HG03060 (cell line): ENCODE results near the gene IGHMBP2.
"Not testable (repeated sequence)": the region's sequence is repeated elsewhere in the genome, so short reads cannot be mapped to it uniquely, and the experiment has no call there.

Experiments
- ATAC-seq: cut with Tn5 transposase; IDR thresholded peaks from one replicate; pipeline ENCODE4 v1.9.1; 2021; ENCODE audit warnings: low read depth, moderate number of reproducible peaks; ENCODE audit not compliant: unreplicated experiment

The IGHMBP2 gene

DNA sequence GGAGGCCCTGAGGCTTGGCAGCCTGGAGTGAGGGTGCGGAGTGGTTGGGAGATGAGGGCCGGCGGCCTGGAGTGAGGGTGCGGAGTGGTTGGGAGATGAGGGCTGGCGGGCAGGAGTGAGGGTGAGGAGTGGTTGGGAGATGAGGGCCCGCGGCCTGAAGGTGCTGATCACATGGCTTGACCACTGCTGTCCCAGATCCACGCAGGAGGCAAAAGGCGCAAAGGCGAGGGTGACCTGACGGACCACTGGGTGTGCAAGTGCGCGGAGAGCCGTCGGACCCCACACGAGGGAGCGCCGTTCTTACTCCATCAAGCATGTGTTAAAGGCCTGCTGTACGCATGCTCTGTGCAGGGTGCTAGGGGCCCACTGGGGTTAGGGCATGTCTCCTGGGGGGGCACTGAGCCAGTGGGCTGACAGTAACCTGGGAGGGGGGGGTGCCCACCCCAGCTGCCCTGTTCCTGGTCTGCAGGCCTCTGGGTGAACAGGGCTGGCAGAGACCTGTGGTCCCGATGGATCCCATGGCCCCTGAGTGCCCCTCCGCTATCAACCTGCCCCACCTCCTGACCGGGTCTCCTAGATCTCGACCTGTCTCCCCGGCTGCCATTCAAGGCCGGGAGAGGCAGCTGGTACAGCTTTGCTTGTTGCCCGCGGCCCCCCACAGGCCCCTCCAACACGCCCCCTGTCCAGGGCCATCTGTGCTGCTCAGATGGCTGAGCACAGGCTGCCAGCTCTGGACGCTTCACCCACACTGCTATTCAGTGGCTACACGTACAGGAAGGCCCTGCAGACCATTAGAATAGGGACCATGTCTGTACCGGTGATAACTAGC, 56.0 kb downstream of the IGHMBP2 start:
- ATAC-seq, result no peak

DNA sequence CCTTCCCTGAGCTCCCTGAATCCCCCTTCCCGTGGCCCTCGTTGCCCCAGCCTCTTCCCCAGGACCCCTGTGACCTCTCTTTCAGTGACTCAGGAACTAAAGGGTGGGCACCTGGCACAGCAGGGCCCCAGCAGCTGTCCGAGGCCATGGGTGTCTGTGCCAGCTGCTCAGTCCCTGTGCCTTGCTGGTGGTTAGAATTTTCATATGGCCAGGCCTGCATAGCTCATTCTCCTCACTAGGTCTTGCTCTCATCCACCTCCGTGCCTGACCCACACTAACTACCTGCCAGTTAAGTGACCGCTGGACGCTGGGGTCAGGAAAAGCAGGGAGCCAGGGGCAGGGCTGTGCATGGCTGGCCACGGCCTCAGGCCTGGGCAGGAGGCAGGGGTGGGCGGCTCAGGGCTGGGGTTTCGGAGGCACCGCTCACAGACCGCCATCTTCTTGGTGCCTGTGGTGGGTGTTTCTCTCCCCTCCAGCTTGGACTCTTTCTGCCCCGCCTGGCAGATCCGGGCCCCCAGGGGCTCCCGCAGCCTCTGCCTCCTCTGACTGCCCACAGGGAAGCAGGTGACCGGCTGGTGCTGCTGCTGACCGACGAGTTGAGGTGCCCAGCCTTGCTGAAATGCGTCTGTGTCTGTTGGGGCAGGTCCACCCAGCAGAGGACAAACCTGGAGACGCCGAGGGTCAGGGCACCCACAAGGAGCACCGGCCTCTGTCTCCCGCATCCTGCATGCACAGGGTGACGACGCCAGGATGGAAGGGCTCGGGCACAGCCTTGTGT, 56.8 kb downstream of the IGHMBP2 start:
- no peak for ATAC-seq

DNA sequence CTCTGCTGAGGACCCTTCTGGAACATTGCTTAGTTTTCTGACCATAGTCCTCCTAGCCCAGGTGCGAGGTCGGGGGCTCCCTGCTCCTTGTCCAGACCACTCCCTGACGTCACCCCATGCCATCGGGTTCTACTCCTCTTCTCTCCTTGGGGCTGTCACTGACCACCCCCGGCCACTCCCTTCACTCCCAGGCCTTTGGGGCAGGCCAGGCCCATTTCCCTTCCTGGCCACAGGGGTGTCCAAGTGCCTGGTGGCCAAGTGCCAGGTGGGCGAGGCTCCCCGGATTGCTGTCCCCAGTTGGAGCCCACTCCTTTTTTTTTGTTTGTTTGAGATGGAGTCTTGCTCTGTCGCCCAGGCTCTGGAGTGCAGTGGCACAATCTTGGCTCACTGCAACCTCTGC, 57.6 kb downstream of the IGHMBP2 start:
- ATAC-seq, result no peak

DNA sequence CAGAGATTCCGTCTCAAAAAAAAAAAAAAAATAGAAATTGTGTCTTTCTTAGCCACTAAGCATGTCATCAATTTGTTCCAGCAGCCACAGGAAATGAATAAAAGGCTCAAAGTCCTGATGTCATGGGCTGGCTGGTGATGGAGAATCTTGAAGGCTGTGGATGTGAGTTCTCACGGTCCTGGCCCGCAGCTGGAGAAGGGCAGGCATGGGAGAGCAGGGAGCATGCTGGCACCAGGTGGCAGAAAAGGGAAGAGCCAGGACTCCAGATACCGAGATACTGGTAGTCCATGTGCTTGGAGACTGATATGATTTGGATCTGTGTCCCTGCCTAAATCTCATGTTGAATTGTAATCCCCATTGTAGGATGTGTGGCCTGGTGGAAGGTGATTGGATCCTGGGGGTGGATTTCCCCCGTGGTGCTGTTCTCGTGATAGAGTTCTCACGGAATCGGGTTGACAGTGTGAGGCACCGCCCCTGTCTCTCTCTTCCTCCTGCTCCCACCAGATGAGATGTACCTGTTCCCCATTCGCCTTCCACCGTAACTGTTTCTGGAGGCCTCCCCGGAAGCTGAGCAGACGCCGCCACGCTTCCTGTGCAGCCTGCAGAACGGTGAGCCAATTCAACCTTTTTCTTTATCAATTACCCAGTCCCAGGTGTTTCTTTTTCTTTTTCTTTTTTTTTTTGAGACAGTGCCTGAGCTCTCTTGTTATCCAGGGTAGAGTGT, 59.0 kb downstream of the IGHMBP2 start:
- no peak for ATAC-seq

DNA sequence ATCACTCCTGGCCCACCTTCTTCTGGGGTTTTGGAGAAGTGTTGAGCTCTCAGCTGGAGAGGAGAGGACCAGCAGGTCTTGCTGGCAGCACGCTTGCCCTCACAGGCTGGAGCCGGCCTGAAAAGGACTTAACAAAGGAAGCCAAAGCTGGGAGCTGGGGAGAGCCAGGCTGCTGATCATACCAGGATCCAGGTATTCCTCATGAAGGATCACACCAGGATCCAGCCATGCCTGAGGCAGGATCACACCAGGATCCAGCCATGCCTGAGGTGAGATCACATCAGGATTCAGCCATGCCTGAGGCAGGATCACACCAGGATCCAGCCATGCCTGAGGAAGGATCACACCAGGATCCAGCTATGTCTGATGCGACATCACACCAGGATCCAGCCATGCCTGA, 60.1 kb downstream of the IGHMBP2 start:
- no peak for ATAC-seq

DNA sequence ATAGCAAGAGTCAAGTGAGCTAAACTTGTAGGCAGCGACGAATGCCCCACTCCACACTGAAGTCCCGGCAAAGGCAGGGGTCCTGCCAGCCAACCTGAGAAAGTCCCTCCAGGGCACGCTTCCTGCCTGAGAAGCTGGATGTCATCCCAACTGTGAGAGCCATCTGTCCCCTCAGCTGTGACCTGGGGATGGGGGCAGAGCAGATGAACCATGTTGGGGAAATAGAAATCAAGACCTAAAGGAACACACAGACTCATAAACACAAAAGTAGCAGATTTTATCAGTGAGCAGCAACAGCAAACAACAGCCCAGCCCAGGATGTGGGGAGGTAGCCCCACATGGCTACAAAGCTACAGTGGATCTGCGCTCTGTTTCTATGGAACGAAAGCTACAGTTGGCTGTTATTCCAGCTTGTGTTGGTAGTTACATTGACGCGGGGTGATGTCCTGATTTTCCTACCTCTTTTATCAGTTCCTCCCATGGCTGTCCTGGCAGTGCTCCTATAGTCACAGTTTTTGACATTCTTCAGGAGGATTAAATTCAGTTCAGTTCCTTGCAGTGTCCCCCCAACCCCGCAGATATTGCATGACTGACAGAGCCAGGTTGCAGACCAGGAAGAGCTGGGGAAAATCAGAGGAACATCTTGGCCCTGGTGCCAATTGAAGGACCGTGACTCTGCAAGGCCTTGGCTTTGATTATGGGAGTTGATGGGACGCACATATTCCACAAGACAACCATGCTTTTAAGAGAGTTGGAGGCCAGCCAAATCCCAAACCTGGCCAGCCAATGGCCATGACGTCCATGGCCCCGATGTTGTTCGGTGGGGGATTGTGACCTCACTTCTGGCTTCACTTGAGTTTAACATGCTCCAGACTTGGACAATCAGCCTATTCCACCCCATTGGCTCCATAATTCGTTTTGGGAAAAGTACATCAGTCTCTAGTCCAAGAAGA, 62.5 kb downstream of the IGHMBP2 start:
- ATAC-seq, result no peak

DNA sequence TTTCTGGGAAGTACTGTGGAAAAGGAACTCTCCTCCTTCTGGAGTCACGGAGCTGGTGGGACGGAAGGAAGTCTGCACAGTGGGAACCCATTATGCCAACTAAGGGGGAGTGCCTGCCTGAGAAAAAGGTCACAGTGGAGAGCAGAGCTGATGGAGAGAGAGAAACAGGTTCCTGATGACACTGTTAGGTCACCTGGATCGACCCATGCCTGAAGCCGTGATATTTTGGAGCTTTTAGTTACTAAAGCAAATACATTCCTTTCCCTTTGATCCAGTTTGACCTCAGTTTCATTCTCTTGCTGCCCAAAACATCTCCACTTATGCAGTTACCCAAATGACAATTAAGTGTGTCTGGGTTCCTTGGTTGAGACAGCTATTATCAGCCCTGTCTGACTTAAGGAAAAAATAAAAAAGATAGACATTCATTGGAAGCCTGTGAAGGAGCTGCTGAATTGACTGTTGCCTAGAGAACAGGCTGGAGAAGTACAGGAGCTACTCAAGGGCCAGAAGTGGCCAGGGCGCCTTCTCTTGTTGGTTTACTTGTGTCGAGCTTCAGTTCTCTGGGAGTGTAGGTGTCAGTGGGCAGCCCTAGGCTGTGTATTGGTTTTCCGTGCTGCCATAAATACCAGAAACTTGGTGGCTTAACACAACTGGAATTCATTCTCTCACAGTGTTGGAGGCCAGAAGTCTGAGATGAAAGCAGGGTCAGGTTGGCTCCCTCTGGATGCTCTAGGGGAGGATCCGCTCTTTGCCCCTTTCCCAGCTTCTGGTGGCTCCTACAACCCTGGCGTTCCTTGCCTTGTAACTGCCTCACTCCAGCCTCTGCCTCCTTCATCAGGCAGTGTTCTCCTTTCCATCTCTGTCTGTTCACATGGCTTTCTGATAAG, 63.4 kb downstream of the IGHMBP2 start:
- ATAC-seq, result no peak

DNA sequence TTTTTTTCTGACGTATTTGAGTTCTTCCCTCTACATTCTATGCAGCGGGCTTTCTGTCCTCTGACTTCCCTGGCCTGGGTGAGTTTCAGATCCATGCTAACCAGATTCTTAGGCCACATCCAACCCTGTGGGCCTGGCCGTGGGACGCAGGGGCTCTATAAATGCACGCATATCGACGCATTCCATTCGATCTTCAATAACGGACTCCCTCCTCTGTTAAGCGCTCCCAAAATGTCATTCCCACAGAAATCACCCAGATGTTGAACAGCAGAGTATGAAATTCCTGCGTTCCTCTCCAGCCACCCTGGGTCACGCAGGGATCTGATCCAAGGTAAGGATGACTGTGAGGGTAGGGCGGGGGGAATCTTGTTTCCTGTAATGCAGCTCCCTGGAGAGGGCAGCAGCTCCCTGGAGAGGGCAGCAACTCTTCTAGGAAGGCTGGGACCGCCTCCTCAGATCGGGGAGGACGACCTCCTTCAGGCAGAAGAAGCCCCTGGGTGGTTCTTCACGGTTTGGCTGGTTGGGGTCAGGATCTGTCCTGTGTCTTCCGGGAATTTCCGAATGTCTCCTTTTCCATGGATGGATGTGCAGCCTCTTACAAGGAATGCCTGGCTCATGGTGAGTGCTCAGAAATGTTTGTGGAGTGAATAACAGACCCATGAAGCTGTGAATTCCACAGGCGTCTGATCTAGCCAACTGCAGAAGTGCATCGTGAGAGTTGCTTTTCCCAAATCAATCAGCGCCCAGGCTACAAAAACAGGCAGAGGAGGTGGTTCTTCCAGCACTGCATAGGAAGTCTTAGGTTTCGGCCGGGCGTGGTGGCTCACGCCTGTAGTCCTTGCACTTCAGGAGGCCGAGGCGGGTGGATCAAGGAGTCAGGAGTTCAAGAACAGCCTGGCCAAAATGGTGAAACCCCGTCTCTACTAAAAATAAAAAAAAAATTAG, 64.9 kb downstream of the IGHMBP2 start:
- no peak for ATAC-seq

DNA sequence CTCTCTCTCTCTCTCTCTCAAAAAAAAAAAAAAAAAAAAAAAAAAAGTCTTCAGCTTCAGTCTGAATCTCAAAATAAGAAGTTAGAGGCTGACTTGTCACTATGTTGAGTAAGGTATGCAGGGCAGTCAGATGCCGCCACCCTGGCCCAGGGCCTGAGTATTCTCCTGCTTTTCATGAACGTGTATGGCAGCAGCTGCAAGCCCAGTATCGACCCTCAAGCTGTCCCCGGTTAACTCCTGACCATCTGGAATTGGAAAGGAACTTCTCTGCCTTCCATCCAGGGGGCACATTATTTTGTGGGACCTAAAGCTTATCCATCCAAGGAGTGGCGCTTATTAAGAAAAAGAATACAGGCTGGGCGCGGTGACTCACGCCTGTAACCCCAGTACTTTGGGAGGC, 65.7 kb downstream of the IGHMBP2 start:
- no peak for ATAC-seq

DNA sequence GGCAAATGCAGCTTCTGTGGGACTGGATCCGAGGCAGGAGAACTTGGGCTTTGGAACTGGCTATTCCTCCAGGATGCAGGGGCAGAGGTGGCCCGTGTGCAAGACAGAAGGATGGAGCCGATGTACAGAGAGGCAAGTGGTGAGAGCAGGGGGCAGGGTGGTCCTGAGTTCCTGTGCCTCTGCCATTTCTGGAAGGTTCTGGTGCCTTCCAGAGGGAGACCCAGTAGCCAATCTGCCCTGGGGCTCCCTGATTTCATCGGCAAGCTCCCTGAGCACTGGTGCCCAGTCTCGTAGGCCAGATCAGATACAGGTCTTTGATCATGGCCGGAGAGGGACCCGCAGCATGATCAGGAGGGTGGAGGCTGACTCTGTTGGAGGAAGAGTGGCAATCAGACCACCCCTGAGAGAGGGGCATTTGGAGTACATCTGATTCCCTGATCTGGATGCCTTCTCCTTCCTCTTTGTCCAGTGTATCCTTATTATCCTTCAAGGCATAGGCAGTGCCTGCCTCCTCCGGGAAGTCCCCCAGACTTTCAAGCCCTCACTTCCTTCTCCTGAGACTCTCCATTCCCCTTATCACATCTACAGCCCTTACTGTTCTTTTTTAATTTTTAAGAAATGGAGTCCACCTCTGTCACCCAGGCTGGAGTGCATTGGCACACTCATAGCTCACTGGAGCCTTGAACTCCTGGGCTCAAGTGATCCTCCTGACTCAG, 67.4 kb downstream of the IGHMBP2 start:
- no peak for ATAC-seq

DNA sequence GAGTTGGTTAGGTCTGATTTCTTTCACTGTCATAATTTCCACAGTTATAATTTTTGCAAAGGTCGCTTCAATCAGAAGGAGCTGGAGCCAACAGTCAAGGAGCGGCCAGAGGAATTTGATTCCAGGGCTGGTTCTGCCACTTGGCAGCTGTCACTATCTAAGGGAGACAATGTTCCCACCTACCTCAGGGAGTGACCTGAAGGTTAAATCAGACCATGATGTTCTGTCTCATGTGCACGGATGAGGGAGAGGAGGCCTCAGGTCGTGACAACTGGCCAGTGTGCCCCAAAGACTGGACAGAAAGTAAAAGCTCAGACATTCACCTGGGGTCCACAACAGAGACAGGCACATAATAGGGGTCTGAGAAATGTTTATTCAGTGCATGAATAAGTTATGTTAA, 69.5 kb downstream of the IGHMBP2 start:
- no peak for ATAC-seq

DNA sequence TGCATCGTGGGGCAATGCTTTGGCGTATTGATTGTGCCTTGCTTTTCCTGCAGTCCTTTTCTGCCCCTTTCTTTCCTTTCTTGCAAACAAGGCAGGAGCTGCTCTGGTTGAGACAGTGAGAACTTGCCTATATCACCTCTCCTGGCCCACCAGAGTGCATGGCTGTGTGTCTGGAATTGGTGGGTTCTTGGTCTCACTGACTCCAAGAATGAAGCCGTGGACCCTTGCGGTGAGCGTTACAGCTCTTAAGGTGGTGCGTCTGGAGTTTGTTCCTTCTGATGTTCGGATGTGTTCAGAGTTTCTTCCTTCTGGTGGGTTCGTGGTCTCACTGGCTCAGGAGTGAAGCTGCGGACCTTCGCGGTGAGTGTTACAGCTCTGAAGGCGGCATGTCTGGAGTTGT, 70.0 kb downstream of the IGHMBP2 start:
- ATAC-seq, result not testable (repeated sequence)

DNA sequence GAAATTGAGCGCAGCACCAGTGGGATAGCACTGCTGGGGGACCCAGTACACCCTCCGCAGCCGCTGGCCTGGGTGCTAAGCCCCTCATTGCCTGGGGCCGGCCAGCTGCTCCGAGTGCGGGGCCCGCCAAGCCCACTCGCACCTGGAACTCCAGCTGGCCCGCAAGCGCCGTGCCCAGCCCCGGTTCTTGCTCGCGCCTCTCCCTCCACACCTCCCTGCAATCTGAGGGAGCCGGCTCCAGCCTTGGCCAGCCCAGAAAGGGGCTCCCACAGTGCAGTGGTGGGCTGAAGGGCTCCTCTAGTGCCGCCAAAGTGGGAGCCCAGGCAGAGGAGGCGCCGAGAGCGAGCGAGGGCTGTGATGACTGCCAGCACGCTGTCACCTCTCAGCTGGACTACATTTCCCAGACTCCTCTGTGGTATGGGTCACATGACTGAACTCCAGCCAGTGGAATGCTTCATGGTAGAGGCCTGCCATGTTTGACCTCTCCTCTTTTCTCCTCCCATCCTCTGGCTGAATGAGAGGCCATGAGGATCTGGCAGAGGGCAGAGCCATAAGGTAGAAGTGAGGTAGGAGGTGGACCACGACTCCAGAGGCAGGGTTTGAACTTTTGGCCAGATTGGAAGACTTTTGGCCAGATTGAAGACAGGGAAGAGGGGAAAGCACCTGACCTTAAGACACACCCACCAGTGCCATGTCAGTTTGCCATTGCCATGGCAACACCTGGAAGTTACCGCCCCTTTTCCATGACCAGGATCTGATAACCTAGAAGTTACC, 70.9 kb downstream of the IGHMBP2 start:
- ATAC-seq, result no peak

DNA sequence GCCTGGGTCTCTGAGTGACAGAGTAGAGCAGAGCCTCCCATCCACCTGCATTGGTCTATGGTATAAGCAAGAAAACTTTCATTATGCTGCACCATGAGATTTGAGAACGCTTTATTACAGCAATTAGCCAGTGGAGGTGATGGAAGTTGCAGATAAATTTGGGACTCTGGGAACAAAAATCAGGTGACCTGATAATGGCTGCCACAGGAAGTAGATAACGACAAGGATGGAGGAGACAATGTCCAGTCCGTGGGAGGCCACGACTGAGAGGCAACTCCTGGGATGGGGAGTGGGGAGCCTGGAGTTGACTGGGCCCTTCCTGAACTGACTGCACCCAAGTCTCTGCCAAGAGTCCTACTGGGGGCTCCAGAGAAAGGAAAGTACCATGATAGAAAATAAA, 72.4 kb downstream of the IGHMBP2 start:
- ATAC-seq, result no peak

DNA sequence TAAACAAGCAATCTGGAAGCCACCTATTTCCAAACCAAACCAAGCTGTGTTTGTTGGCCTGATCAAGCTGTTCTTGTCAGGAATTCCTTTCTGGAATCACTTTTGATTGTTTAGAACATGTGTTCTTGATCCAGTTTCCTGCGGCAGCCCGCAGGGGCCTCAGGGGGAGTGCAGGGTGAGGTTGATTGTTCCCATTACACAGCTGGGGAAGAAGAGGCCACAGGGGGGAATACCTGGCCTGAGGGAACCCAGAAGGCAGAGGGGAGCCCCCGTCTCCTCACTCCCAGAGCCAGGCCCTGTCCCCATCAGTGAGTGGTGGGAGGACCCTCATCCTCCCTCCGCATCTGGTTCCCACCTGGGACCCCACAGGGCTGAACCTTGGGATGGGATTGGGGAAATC, 72.9 kb downstream of the IGHMBP2 start:
- no peak for ATAC-seq

DNA sequence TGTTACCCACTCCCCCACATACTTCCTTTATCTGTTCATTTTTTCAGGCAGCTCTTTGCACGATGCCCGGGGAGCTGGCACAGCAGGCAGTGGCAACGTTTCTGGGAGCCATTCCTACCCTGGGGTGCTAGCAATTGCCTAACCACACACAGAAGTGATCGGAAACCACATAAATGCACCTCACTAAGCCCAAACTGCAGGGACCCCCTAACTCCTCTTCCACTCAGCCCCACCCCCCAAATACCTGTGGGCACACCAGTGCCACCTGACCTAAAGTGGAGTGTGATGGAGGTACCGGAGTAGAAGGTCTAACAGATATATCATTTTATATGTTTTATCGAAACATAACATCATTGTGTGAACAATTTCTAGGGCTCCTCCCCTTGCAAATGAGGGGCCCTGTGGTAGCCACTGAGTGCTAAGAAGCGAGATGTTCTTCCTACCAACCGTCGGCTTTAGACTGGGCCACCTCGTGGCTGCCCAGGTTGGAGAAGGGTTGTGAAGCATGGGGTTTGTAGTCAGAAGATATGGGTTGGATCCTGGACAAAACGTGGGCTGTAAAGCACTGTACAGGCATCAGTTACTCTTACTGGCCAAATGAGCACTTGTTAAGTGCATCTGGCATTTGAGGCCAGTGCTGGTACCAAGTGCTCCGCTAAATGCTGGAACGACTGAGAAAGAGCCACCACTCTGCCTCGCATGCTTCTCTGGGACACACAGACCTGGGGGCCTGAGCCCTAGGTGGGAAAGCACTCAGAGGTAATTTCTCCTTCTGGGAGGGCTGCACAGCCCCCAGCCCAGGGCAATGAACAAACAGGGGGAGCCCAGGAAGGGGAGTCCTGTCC, 74.3 kb downstream of the IGHMBP2 start:
- ATAC-seq, result no peak
